Right lobe of liver (tissue), 6 donors: Measurements from ENCODE around the gene KCNN2. TPM values are rescaled to one million over a fixed set of nuclear protein-coding genes. Genes with fewer than 3 reads are reported as not detected.

Source experiments
- ATAC-seq, 4 donors: fragments of 200-7000 bp; cut with Tn5 transposase; one replicate each; pipeline ENCODE4 v1.9.1; 2020; ENCODE audit warnings: mild to moderate bottlenecking in 4 of 4, moderate library complexity in 4 of 4
- DNase-seq, 3 donors: peaks; one replicate each; pipeline ENCODE4 v3.0.0-alpha.2; 2020
- H3K27ac ChIP-seq, 3 donors: fragments of 200-600 bp; one replicate each; pipeline ENCODE4 v1.8.0; 2022
- H3K27me3 ChIP-seq, 2 donors: fragments of 200-600 bp; one replicate each; pipeline ENCODE4 v1.8.0; 2022
- H3K36me3 ChIP-seq, 4 donors: fragments of 200-600 bp; sonication (generic) in 1 of 4; one replicate each; pipeline versions ENCODE4 v1.5.1 to v1.8.0; 2017 to 2022; ENCODE audit warnings: control low read depth in 1 of 4
- H3K4me1 ChIP-seq, 4 donors: fragments of 200-600 bp; sonication (generic) in 1 of 4; one replicate each; pipeline versions ENCODE4 v1.5.1 to v1.8.0; 2017 to 2022; ENCODE audit warnings: control low read depth in 1 of 4
- H3K4me3 ChIP-seq, 3 donors: fragments of 200-600 bp; one replicate each; pipeline ENCODE4 v1.8.0; 2022
- H3K9me3 ChIP-seq, 4 donors: fragments of 200-600 bp; sonication (generic) in 1 of 4; one replicate each; pipeline versions ENCODE4 v1.5.1 to v1.8.0; 2017 to 2022; ENCODE audit warnings: control low read depth in 1 of 4
- CTCF ChIP-seq, 4 donors: fragments of 200-600 bp in 3 of 4; fragments of 450-650 bp in 1 of 4; IDR thresholded peaks; one replicate each; pipeline versions ENCODE4 v1.5.1 to v1.8.0; 2016 to 2022; ENCODE audit warnings: antibody characterized with exemption in 4 of 4, mild to moderate bottlenecking in 2 of 4
- POLR2A ChIP-seq: fragments of 450-650 bp; IDR thresholded peaks from one replicate; pipeline ENCODE4 v1.6.1; 2017; ENCODE audit warnings: antibody characterized with exemption, mild to moderate bottlenecking
- WGBS: methylation state at CpG from one replicate; pipeline ENCODE4 v1.1.6; 2018; ENCODE audit warnings: low coverage, low lambda C conversion rate; ENCODE audit not compliant: insufficient coverage; ENCODE audit errors: missing lambda C conversion rate; 5-methylcytosine and 5-hydroxymethylcytosine counted together
- intact Hi-C, 2 donors: fragments of 100-400 bp; cut with DNase I; formaldehyde crosslinking; loops; one replicate each; pipeline versions ENCODE4 v1.11.2 to v1.14.1; 2022
- total RNA-seq, 6 experiments: library from RNA; depleted of rRNA in 2 of 6; stranded (reverse); fragments of >200 nt in 2 of 6; fragmentation: NEBNext Ultra II Directional in 3 of 6; extraction: Animal tissue kit (Norgen Biotek cat#: 25700) in 3 of 6; gene quantifications; one replicate each; pipeline versions ENCODE4 v1.1.0 to v1.2.4, GENCODE V29; 2016 to 2023
- donor health status: DM: no; HTN: yes; CAD: no.
- donor health status: DM: no; HTN: no; CAD: no.
- donor health status: DM: no; HTN: no; CAD: no.
- donor health status: DM: no; HTN: yes; CAD: no.
- donor health status: DM: no; HTN: yes; CAD: no.

The KCNN2 gene
- total RNA-seq, 6 experiments from 2014 or later: 0.60 to 17.4 (median 6.5) TPM

GRCh38 chr5:114335391-114335790 is 26.5 kb upstream of the KCNN2 start:
- no peaks in the 10 kb centered on the region for H3K36me3 ChIP-seq
- no peak for DNase-seq
- H3K9me3 ChIP-seq: no peaks in the 10 kb centered on the region
- TF ChIP-seq POLR2A (no peak), CTCF (IDR thresholded peaks at IDR 0.05) (no peak)
- no peaks in the 10 kb centered on the region for H3K4me1 ChIP-seq
- ATAC-seq: no peak
- intact Hi-C loops: no loop called here
- 18% methylated on average over 1 of the region's 1 CpG for WGBS
- H3K27ac ChIP-seq: no peak overlapping the region
- no peak overlapping the region for H3K4me3 ChIP-seq
- no peaks in the 10 kb centered on the region for H3K27me3 ChIP-seq

- Histone ChIP-seq H3K4me3 (no peak overlapping the region), H3K27me3 (no peaks in the 10 kb centered on the region), H3K9me3 (no peaks in the 10 kb centered on the region), H3K27ac (no peak overlapping the region), H3K36me3 (no peaks in the 10 kb centered on the region), H3K4me1 (no peaks in the 10 kb centered on the region)
- whole genome bisulfite sequencing: 77% methylated on average over 3 of the region's 3 CpGs
- DNase-seq (no peak), ATAC-seq (no peak)
- intact Hi-C loops: no loop called here
- TF ChIP-seq CTCF (IDR thresholded peaks at IDR 0.05) (no peak), POLR2A (no peak)
Observed at GRCh38 chr5:114339108-114339507, 22.8 kb upstream of the KCNN2 start.

- WGBS: 54% methylated on average over 3 of the region's 4 CpGs
- ATAC-seq (no peak), DNase-seq (no peak)
- no peak overlapping the region for H3K27ac ChIP-seq
- no peaks in the 10 kb centered on the region for H3K27me3 ChIP-seq
- TF ChIP-seq CTCF (IDR thresholded peaks at IDR 0.05): no peak
- no peak for TF ChIP-seq POLR2A
- intact Hi-C loops: no loop called here
- H3K4me3 ChIP-seq: no peak overlapping the region
- no peaks in the 10 kb centered on the region for H3K4me1 ChIP-seq
- H3K36me3 ChIP-seq: no peaks in the 10 kb centered on the region
- no peaks in the 10 kb centered on the region for H3K9me3 ChIP-seq
Observed at GRCh38 chr5:114346181-114346580, 15.7 kb upstream of the KCNN2 start.

- intact Hi-C loops: no loop called here
- DNase-seq (no peak), ATAC-seq (no peak)
- TF ChIP-seq CTCF (IDR thresholded peaks at IDR 0.05) (no peak), POLR2A (no peak)
- no peaks in the 10 kb centered on the region for H3K9me3 ChIP-seq
- no peak overlapping the region for H3K4me3 ChIP-seq
- no peak overlapping the region for H3K27ac ChIP-seq
- H3K4me1 ChIP-seq: no peaks in the 10 kb centered on the region
- 40% methylated on average over 5 of the region's 5 CpGs for WGBS
- H3K27me3 ChIP-seq: no peaks in the 10 kb centered on the region
- no peaks in the 10 kb centered on the region for H3K36me3 ChIP-seq
Observed at GRCh38 chr5:114355086-114355830, 6.6 kb upstream of the KCNN2 start.
